HG02973 (cell line): Measurements from ENCODE around the gene PROX1.

Experiments used
- ATAC-seq: cut with Tn5 transposase; IDR thresholded peaks from one replicate; pipeline ENCODE4 v1.9.1; 2021; ENCODE audit warnings: moderate library complexity; ENCODE audit not compliant: unreplicated experiment

The PROX1 gene

DNA sequence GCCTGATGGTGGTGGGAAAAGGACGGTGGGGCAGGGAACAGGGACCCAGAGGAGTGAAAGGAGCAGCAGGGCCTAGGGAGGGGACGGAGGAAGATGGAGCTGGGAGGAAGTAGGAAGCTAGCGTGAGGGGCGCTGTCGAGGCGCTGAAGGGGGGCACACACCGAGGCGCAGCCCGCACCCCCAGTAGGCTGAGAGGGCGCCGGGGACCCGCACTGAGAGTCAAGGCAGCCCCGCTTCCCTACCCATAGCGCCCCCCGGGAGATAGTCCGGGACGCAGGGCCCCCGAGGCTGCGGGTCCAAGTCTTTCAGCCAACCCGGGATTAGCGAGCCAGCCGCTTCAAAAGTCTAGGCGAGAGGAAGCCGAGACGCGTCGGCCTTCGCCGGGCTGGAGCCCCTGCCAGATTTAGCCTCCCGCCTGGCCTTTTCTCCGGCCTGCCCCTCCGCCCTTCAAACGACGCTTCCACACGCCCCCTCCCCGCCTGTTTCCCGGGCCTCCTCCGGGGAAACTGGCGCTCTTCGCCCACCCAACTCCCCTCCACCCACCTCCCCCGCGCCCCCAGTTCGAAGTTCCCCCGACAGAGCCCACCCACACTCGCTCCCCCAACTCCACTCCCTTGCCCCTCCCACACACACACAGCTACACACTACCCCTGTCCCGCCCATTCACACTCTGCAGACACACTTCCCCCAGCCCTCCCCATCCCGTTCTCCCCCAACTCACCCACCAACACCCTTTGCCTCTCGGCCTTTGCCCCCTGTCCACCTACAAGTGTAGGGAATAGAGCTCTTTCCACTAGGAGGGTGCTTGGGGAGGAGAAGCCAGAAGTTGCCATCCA lies 7.8 kb upstream of the PROX1 start:
- ATAC-seq, result no peak

DNA sequence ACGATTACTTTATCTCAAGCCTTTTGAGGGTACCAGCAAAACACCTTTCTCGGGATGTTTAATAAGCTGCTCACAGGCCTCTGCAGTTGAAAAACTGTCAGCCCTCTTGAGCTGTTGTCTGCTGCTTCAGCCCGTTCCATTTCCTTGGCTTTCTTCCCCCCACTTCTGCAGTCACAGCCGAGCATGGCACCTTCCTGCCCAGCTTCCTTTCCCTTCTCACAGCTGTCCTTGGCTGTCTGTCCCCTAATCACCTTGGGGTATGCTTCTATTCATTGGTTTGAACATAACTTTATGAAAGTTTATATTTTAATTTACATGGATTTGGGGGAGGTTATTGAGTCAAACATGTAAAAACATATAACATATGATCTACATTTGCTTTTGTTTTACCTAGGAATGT lies 6.9 kb upstream of the PROX1 start:
- ATAC-seq, result no peak

DNA sequence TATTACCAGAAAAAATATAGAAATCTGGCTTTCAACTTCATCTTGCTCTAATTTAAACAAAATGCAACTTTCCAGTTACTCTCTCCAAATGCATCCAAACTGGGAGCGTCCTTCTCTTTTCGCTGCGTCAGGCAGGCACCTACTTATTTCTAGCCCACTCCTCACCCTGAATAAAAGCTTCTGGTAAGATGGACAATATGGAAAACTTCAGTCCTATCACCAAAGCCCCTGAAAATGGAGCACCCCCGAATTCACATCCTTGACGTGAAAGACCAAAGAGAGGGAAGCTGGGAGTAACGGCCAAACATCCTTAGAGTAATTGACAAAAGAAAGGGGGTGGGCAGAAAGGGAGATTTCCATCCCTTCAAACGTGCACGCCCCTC lies 5.5 kb upstream of the PROX1 start:
- no peak for ATAC-seq

DNA sequence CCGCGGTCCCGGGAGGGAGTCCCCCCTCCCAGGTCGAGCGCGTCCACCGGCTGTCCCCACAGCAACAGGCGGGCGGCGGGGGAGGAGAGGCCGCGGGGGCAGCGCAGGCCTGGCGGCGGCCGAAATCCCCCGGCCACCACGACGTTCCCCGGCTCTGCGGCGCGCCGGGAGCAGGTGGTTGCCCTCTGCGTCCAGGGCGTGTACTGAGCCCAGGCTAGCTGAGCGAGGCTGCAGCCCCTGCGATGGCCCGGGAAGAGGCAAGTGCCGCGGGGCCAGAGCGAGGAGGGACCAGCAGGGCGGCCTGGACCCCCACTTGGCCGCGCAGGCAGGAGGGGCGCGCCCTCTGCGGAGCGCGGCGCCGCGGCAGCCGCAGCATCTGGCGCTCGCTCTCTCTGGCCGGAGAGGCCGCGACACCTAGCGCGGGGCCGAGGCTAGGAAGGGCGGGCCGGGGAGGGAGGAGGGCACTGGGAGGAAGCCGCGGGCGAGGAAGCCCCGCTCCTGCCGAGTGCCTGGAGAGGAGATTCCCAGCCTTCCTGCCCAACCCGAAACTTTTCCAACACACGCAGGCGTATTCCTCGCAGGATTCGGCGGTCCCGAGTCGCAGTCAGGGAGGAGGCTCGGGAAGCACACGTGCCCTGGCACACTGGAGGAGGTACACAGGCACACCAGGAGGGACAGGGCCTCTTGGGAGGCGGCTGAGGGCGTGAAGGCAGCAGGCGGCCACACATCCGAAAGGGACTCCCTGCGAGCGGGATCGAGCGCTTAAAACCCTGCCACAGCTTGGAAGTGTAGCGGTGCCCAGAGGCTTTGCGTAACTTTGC lies 4.9 kb upstream of the PROX1 start:
- ATAC-seq, result no peak

DNA sequence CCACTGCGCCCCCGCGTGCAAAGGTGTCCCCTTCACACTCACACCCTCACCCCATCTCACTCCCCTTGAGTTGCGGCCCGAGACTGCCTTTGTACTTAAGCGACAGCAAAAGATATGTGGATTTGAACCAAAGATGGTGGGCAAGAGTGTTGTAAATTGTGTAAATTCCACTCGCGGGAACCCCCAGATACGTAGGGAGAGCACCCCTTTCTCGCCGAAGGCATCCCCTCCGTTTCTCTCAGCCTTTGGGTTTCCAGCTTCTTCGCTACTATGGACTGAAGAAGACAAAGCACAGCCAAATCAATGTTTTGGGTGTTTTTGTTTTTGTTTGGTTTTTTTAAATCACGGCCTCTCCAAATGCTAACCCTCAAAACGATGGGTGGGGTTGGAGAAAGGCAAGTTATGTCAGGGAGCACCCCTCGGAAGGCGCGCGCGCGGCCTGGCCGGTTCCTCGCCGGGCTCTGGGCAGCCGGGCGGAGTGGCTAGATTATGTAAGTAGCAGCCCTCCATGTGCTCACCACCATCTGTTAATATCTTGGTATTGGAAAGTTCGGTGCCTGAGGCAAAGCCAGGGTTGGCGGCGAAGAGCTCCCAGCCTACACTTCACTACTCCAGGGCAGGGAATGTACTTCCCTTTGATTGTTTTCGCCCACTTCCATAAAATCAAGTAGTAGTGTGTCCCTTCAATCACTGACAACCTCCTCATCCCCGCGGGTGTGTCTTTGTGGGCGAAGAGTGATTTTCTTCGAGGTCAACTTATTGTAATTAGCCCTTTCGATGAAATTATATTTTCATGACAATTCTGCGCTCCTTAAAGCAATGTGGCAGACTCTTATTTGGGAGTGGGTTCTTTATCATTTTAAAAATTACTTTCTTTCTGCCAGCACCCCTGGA lies 4.0 kb upstream of the PROX1 start:
- ATAC-seq, result no peak

DNA sequence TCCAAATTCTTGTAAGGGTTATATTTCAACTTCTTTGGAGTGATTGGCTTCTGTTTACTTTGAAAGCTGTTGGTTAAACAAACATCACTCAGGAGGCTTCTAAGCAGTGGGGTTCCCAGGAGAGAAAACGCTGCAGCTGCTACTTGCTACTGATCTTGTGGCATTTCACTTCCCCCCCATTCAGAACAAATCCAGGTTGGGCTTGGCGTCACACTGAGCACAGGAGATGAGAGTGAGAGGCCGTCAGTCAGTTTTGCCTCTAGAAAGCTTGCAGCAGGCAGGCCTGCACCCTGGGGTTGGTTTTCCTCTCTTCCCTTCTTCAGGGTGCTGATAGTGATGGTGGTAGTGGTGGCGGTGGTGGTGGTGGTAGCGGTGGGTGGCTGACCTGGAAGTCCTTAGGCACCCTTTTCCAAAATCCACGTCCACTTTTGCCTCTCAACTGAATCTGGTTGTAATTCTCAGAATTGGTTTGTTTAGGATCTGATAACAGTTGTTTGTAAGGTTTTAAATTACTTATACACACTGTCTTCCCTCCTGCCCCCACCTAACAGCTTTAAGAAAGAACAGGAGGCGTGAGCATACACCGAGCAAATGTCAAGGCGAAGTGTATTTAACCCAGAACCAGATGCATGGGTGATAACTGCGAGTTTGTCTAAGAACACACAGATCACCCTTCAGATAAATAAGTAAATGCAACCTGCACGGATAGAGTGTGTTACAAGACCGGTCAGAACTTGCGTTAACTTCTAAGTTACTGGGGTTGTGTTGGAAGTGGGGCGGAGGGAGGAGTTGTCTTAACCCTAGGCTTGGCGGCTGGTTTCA lies 3.2 kb upstream of the PROX1 start:
- no peak for ATAC-seq

DNA sequence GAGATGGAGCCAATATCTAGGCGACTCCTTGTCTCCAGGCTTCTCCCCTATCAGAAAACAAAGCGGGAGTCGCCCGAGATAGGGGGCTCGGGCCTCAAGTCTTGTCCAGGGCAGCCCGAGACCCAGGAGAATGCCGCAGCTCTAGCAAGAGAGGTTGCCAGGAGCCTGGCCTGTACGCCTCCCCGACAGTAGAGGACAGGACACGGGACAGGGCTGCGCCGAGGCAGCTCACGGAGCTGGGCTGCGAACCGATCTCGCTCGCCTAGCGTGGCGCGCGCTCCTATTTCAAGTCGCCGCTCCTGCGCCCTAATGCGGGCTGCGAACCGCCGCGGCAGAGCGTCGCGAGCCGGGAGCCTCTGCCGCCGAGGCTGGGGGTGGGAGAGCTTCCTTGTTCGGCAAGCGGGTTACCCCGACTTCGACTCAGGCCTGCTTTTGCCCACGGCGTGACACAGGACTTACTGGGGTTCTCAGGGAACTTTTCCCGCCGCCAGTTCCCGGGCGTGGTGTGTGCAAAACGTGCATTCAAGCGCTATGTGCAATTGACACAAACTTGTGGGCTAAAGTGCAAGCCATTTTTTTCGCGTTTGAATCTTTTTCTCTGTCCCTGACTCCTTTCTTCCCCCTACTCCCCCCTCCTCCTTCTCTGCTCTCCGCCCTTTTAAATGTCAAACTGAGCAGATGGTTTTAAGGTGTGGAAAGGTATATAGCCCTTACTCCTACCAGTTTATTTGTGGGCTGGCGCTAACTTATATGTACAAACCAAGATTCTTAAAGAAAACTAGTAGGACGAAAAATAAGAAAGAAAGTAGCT lies 2.4 kb upstream of the PROX1 start:
- ATAC-seq, result no peak

DNA sequence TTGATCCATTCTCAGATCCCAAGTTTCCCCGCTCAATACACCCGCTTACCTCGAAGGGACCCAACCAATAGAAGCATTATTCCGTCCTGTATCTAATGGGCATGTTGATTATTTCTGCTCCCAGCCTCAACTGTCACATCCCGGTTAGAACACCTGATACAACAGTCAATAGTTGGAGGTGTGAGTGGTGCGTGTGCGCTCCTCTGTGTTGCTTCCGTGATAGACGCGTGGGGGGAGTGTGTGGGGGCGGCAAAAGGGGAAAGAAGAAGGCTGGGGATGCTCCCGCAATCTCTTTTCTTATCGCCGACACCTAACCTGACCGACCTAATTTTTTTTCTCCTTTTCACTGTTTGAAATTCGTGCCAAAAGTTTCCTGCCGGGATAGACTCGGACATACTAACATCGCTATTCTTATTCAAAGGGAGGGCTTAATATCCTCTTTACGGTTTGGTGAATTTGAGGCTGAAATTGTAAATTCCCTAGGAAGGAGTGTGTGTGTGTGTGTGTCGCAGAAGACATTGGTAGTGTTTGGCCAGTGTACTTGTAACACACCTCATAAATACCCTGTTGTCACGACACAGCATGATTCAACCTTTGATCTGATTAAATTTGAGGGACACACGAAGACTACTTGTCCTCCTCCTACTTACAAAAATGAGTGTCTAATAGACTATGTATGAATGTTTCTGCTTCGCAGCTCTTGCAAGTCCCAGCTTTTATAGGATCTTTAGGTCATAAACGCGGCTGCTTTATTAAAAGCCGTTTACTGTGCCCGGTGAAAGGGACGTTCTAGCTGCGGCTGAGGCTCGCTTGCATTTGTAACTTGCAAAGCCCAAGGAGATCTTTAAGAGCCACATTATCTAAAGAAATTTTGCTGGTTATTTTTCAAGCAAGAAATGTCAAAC lies 1.5 kb upstream of the PROX1 start:
- no peak for ATAC-seq

DNA sequence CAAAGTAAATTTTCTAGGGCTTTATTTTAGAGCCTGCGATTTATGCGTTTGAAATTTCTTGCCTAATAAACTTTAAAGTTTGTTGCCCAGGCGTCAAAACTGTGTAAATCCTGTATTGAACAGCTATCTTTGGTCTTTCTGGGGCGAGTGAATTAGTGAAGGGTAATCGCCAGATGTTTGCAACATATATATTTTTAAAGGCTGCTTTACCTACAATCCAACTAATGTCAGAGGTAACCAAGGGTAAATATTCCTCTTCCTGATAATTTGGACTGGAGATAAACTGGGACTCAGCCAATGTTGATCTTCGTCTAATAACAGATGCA lies 885 bp upstream of the PROX1 start:
- ATAC-seq, result no peak

DNA sequence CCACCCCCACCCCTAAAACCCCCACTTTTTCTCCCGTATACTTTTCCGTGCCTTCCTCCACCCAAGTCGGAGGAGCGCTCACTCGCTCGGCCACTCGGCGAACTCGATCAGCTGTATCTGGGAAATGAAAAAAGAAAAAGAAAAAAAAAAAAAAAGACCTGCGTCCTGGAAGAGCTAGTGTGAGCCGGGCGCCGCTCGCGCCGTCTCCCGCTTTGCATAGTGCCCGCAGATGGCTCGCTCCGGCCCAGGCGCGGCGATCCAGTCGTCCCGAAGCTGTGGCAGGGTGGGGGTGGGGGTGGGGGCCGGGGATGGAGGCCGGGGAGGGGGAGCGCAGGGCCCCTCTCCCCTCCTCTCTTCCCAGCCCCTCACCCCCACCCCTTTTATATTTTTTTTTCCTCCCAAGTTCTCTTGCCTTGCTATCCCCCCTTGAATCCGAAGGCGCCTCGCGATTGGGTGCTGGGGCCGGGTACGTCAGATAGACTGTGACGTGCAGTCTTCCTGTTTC lies 299 bp upstream of the PROX1 start:
- ATAC-seq, result no peak

DNA sequence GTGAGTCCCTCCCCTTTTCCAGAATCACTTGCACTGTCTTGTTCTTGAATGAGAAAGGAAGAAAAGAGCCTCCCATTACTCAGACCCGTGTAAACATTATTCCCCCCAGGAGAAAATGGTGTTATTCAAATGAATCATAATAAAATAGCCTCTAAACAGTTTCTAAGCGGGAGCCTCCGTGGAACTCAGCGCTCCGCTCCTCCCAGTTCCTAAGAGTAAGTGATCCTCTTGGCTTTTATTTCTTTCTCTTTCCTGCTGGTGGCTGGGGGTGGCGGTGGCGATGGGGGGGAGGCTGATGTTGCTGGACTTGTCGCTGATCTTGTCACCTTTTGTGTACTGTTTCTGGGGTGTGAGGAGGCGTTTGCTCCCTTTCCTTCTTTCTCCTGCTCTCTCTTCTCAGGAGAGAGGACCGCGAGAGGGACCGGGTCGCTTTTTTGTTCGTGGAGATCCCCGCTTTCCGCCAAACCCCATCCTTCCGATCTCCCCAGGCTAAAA lies 781 bp downstream of the PROX1 start:
- no peak for ATAC-seq

DNA sequence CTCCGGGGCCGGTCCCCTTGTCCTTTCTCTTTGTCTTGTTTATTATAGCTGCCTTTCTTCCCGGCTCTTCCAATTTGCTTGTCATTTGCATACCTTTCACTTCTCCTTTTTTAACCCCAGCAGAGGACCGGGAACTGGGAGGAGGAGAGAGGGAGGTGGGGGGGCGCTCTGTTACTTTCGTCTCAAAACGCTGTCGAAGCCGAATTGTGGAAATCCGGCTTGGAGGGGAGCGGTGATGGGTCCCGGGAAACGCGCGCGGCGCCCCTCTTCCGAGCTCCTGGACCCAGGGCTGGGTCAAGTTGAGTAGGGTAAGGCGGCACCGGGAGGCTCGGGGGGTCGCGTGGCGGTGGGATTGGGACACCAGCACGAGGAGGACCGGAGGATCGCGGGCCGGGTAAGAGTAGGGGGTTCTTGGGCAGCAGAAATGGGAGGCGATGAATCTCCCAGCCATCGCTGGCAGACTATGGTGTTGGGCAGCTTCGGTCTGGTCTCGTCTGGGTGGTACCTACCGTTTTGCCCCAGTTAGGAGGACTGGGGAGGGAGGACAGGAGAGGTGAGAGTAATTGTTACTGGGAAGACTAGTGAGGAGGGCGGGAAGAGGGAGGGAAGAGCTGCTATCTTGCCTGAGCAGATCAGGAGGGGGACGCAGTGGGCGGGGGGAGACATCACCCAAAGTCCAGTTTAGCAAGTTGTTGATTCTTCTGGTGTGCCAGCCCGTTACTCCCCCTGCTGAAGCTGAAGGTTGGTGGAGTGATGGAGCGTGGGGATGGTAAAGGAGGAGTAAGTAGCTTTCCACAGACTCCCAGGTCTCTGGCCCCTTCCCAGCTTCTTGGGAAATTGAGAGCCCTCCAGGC lies 1.5 kb downstream of the PROX1 start:
- ATAC-seq, result no peak

DNA sequence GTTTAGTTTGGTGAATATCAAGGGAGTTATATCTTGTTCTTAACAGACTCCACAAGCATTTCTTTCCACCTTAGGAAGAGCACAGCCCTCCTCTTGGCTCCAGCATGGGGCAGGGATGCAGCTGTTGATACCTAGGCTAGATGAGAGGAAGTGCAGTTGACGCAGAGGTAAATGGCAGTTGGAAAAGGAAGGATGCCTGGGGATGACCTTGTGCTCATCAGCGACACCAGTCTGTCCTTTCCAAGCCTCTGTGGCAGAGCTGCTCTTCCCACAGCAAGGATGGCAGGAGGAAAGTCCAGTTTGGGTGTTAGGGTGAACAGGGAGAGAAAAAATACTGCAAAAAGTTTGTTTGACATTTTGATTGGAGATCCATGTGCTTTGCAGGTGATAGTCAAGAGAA lies 6.2 kb downstream of the PROX1 start:
- no peak for ATAC-seq

DNA sequence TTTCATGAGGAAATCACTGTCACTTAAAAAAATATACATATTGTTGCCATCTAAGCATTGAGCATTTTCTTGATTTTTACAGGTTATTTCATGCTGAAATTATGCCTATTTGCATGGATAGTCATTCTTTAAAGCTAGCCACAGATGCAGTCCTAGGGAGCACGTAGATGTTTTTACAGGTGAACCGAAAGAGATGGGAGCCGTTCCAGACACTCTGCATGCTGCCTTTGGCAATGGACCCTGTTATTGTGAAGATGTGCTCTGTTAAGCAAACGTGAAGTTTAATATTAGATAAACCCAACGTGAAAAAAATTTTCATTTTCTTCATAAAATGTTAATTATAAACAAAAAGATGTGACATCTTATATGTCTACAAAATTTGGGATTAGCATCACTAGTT lies 7.1 kb downstream of the PROX1 start:
- no peak for ATAC-seq

DNA sequence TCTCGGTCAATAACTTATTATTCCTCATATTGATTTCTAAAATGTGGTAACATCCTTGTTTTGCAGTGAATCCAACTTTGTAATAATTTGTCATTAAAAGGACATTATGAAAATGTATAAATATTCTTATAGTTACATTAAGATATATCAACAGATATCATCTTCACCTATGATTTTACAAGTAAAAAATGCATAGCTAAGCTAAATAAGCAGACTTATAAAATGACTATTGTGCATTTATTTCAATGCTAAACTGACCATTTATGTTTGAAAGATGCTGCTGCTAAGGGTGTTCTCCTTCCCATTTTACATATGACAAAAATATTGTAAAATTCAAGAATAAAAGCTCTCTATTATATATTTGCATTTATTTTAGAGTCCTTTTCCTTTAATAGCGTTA lies 7.8 kb downstream of the PROX1 start:
- no peak for ATAC-seq

DNA sequence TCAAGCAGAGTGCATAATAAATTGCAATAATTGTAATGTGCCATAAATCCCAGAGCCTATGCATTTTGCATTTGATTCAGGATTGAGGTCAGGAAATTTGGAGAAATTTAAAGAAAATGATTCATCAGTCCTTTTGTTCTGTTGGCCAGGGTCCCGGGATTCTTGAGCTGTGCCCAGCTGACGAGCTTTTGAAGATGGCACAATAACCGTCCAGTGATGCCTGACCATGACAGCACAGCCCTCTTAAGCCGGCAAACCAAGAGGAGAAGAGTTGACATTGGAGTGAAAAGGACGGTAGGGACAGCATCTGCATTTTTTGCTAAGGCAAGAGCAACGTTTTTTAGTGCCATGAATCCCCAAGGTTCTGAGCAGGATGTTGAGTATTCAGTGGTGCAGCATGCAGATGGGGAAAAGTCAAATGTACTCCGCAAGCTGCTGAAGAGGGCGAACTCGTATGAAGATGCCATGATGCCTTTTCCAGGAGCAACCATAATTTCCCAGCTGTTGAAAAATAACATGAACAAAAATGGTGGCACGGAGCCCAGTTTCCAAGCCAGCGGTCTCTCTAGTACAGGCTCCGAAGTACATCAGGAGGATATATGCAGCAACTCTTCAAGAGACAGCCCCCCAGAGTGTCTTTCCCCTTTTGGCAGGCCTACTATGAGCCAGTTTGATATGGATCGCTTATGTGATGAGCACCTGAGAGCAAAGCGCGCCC lies 8.7 kb downstream of the PROX1 start:
- ATAC-seq, result no peak
